DMS53 treated with DMSO at 0.1 percent for 48 hours (cell line): ENCODE data around the gene RUNX3.

Experiments used
- DNase-seq: peaks from one replicate; lab custom pipeline; 2025; ENCODE audit not compliant: unreplicated experiment; lab: John Stamatoyannopoulos, UW

The RUNX3 gene

GRCh38 chr1:24963943-24964693 lies 34.0 kb upstream of the RUNX3 start:
- DNase-seq = no peak

GRCh38 chr1:24963099-24963872 lies 33.2 kb upstream of the RUNX3 start:
- no peak for DNase-seq

- DNase-seq = no peak
These were observed 32.1 kb upstream of the RUNX3 start for GRCh38 chr1:24961961-24962861.

GRCh38 chr1:24961334-24961733 lies 31.3 kb upstream of the RUNX3 start:
- DNase-seq = no peak

GRCh38 chr1:24960071-24960801 lies 30.2 kb upstream of the RUNX3 start:
- no peak for DNase-seq

GRCh38 chr1:24959623-24959975 lies 29.5 kb upstream of the RUNX3 start:
- DNase-seq = no peak

- no peak for DNase-seq
These were observed 28.9 kb upstream of the RUNX3 start for GRCh38 chr1:24958766-24959622.

- DNase-seq = no peak
These were observed 28.0 kb upstream of the RUNX3 start for GRCh38 chr1:24957808-24958752.

GRCh38 chr1:24957016-24957807 lies 27.1 kb upstream of the RUNX3 start:
- DNase-seq = no peak

GRCh38 chr1:24955779-24956365 lies 25.8 kb upstream of the RUNX3 start:
- DNase-seq = no peak

GRCh38 chr1:24955161-24955560 lies 25.1 kb upstream of the RUNX3 start:
- DNase-seq = no peak

- no peak for DNase-seq
These were observed 24.6 kb upstream of the RUNX3 start for GRCh38 chr1:24954631-24955030.

GRCh38 chr1:24954022-24954421 lies 23.9 kb upstream of the RUNX3 start:
- DNase-seq = no peak

GRCh38 chr1:24952413-24952841 lies 22.4 kb upstream of the RUNX3 start:
- no peak for DNase-seq

GRCh38 chr1:24951810-24952412 lies 21.8 kb upstream of the RUNX3 start:
- no peak for DNase-seq

- DNase-seq = no peak
These were observed 21.3 kb upstream of the RUNX3 start for GRCh38 chr1:24951337-24951736.

GRCh38 chr1:24949331-24949881 lies 19.3 kb upstream of the RUNX3 start:
- DNase-seq = no peak
